GM18909 (cell line): ENCODE data around the gene PURB.
"Not testable (repeated sequence)": the region's sequence is repeated elsewhere in the genome, so short reads cannot be mapped to it uniquely, and the experiment has no call there.

Experiments used
- ATAC-seq: cut with Tn5 transposase; IDR thresholded peaks from one replicate; pipeline ENCODE4 v1.9.1; 2021; ENCODE audit warnings: mild to moderate bottlenecking; ENCODE audit not compliant: unreplicated experiment, poor library complexity

The PURB gene

GRCh38 chr7:44858161-44858560 is 27.2 kb downstream of the PURB start:
- ATAC-seq: no peak

DNA sequence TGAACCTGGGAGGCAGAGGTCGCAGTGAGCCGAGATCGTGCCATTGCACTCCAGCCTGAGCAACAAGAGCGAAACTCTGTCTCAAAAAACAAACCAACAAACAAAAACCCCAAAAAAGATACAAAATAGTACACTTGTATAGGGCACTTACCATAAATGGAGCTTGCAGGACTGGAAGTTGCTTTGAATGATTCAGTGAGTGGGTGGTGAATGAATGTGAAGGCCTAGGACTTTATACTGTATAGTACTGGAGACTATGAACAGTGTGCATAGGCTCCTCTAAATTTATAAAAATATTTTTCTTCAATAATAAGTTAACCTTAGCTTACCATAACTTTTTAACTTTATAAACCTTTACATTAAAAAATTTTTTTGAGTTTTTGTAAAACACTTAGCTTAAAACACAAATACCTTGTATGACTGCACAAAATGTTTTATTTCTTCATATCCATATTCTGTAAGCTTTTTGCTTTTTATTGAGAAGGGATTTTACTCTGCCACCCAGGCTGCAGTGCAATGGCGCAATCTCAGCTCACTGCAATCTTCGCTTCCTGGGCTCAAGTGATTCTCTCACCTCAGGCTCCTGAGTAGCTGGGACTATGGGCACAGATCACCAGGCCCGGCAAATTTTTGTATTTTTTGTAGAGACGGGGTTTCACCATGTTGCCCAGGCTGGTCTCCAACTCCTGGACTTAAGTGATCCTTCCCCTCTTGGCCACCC is 30.5 kb downstream of the PURB start:
- no peak for ATAC-seq

GRCh38 chr7:44853391-44853790 is 31.9 kb downstream of the PURB start:
- ATAC-seq: no peak

GRCh38 chr7:44852590-44852989 is 32.7 kb downstream of the PURB start:
- ATAC-seq: no peak

GRCh38 chr7:44849885-44850544 is 35.3 kb downstream of the PURB start:
- no peak for ATAC-seq

DNA sequence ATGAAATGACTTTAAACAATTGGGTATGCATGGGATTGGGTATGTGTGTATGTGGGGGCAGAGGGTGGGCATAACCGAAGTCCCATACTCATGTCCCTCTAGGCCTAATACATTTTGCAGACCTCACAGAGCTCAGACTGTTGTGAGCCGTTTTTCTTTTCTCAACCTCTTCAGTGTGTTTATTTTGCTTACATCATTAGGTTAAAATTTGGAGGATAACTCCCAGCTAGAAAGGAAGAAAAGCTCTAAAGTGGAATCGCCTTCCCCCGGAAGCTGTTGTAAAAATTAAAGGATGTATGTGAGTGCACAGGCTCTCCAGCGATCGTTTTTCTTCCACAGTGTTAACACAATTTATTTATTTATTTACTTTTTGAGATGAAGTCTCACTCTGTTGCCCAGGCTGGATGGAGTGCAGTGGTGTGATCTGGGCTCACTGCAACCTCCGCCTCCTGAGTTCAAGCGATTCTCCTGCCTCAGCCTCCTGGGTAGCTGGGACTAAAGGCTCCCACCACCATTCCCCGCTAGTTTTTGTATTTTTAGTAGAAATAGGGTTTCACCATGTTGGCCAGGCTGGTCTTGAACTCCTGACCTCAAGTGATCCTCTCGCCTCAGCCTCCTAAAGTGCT is 36.0 kb downstream of the PURB start:
- ATAC-seq: no peak

DNA sequence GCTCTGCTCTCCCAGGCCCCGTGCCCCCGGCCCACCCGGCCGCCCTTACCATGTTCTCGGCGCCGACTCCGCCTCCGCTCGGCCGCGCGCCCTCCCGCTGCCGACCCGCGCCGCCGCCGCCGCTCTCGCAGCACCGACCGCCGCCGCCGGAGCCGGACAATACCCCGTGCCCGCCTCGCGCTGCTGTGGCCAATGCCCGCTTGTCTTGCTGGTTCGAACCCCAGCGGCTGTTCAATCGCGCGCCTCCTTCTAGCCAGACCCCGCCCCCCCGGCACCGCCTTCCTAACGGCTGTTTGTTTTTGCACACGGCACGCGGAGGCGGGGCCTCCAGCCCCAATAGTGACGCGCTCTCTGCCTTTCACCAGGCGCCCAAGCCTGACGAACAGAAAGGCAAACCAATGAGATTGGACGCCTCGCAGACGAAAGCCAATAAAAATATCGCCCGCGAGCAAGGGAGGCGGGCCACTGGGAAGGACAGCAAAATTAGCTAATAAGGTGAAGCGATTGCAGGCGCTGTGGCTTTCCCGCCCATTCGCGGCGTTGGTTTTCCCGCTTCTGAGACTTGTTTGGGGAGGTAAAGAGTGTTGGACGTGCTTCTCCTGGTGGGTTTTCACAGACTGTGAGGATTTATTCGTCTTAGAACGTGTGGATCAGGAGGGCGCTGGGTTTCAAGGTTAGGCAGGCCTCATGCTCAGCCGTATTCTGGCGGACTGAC is 37.3 kb downstream of the PURB start, which contains the start of gene H2AZ2:
TSS of gene H2AZ2 (minus strand) at position 168 of the 715 bp plus-strand sequence. CDS start at position 52, 116 bp downstream.
- ATAC-seq: peak; percentile 89

DNA sequence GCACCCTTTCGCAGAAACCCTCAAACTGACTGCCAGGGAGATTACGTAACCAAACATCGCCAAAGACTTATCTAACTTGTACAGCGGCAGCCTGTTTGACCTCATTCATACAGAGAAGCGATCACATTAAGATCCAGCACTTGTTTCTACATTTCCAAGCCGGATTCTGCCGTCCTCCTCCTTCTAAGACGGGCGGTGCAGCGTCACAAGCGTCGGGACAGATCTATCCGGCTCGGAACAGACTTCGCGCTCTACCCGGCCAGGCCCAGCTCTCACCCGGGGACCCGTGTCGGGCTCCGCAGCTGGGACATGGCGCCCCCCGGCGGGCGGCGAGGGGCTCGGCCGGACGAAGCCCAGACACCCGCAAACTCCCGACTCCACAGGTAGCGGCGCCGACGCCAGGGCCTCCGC is 37.8 kb downstream of the PURB start:
- peak; percentile 69 for ATAC-seq

GRCh38 chr7:44846816-44847508 is 38.4 kb downstream of the PURB start:
- no peak for ATAC-seq

- ATAC-seq: not testable (repeated sequence)
These were observed 38.9 kb downstream of the PURB start for GRCh38 chr7:44846390-44846789.

- ATAC-seq: no peak
These were observed 39.9 kb downstream of the PURB start for GRCh38 chr7:44845451-44845850.

DNA sequence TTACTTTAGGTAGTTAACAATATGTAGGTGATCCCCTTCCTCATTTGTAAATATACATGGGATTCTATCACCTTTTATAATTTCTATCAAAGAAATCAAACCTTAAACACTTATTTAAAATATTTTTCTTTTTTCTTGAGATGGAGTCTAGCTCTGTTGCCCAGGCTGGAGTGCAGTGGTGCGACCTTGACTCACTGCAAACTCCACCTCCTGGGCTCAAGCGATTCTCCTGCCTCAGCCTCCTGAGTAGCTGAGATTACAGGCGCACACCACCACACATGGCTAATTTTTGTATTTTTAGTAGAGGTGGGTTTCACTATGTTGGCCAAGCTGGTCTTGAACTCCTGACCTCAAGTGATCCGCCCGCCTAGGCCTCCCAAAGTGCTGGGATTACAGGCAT is 41.9 kb downstream of the PURB start:
- ATAC-seq: not testable (repeated sequence)

DNA sequence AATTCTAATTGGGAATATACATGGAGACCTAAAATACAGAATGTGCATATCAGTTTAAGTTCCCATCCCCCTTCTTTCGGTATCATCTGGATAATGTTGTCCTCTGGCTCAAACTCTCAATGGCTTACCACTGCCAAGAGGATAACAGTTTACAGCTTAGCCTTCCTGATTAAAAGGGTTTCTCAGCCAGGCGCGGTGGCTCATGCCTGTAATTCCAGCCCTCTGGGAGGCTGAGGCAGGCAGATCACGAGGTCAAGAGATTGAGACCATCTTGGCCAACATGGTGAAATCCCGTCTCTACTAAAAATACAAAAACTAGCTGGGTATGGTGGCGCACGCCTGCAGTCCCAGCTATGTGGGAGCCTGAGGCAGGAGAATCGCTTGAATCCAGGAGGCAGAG is 42.7 kb downstream of the PURB start:
- ATAC-seq: not testable (repeated sequence)

DNA sequence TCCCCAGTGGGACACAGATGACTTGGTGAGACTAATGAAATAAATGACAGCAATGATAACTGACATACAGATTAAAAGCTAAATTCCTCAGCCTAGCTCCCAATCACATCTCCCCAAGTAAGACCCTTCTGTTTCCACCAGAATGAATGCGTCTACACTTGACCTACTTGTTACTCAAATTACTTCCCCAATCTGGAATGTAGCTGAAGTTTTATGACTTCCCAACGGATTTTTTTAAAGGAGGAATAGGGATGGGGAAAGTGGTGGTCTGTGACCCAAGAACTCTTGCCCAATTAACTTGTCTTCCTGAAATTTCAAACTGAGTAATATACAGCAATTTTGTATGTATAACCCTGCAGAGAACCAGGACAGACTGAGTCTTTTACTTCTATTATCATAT is 46.6 kb downstream of the PURB start:
- ATAC-seq: no peak

- no peak for ATAC-seq
These were observed 57.8 kb downstream of the PURB start for GRCh38 chr7:44827567-44827966.
